GM12892 (cell line): Measurements from ENCODE around the gene TMEM178B.
"Not testable (repeated sequence)": the region's sequence is repeated elsewhere in the genome, so short reads cannot be mapped to it uniquely, and the experiment has no call there.

Experiments
- POLR2A ChIP-seq: IDR thresholded peaks from 2 replicates; pipeline ENCODE4 v1.6.1; 2011; ENCODE audit warnings: low read depth, low read length, control low read depth
- POLR2AphosphoS5 ChIP-seq: IDR thresholded peaks from 2 replicates; pipeline ENCODE4 v1.6.1; 2011; ENCODE audit warnings: low read depth, low read length, control low read depth
- TAF1 ChIP-seq: IDR thresholded peaks from 2 replicates; pipeline ENCODE4 v1.6.1; 2011; ENCODE audit warnings: low read depth, mild to moderate bottlenecking, control low read depth, low read length, borderline replicate concordance

- TF ChIP-seq TAF1, POLR2AphosphoS5, POLR2A: not testable (repeated sequence)
Measured at GRCh38 chr7:141403846-141404245, 330.0 kb downstream of the TMEM178B start.
